Measurements from ENCODE around the gene UCHL3. TPM values are rescaled to one million over a fixed set of nuclear protein-coding genes. Genes with fewer than 3 reads are reported as not detected.

The UCHL3 gene
- polyA plus RNA-seq, 1 donor: 35.1 TPM

- DNase-seq: no peak
Observed at GRCh38 chr13:75621147-75621546, 71.6 kb downstream of the UCHL3 start.

- DNase-seq: no peak
Observed at GRCh38 chr13:75628801-75629200, 79.2 kb downstream of the UCHL3 start.

- DNase-seq: no peak
Observed at GRCh38 chr13:75633285-75633684, 83.7 kb downstream of the UCHL3 start.

- no peak for DNase-seq
Observed at GRCh38 chr13:75635101-75635827, 85.7 kb downstream of the UCHL3 start.

GRCh38 chr13:75635828-75636435 is 86.3 kb downstream of the UCHL3 start, which contains the start of gene LMO7:
TSS of gene LMO7 (plus strand) at chr13:75636330. CDS start at chr13:75636658, 328 bp downstream.
- DNase-seq: peak; percentile 36

- peak; percentile 33 for DNase-seq
Observed at GRCh38 chr13:75636436-75637180, 87.0 kb downstream of the UCHL3 start.

GRCh38 chr13:75637181-75637750 is 87.7 kb downstream of the UCHL3 start:
- DNase-seq: peak; percentile 24

- no peak for DNase-seq
Observed at GRCh38 chr13:75639454-75639853, 89.9 kb downstream of the UCHL3 start.

- DNase-seq: no peak
Observed at GRCh38 chr13:75641026-75641425, 91.4 kb downstream of the UCHL3 start.

- DNase-seq: no peak
Observed at GRCh38 chr13:75643182-75643581, 93.6 kb downstream of the UCHL3 start.

- no peak for DNase-seq
Observed at GRCh38 chr13:75643693-75644092, 94.1 kb downstream of the UCHL3 start.

- DNase-seq: no peak
Observed at GRCh38 chr13:75645141-75645540, 95.5 kb downstream of the UCHL3 start.

GRCh38 chr13:75647126-75647784 is 97.7 kb downstream of the UCHL3 start:
- DNase-seq: no peak

- no peak for DNase-seq
Observed at GRCh38 chr13:75648446-75648845, 98.9 kb downstream of the UCHL3 start.

- DNase-seq: no peak
Observed at GRCh38 chr13:75651013-75651412, 101.4 kb downstream of the UCHL3 start.

- DNase-seq: no peak
Observed at GRCh38 chr13:75652726-75653125, 103.1 kb downstream of the UCHL3 start.

Other genes with a start within 250 kb of the UCHL3 start
- 59.5 TPM for gene TBC1D4, start 67.6 kb upstream of the UCHL3 start, polyA plus RNA-seq (ENCODE audit: insufficient read length)
- gene COMMD6, start 11.9 kb upstream of the UCHL3 start, polyA plus RNA-seq (ENCODE audit: insufficient read length): 218 TPM
- 108 TPM for gene LMO7, start 86.5 kb downstream of the UCHL3 start, polyA plus RNA-seq (ENCODE audit: insufficient read length)